Measurements from ENCODE around the gene ATXN1.
"Not testable (repeated sequence)": the region's sequence is repeated elsewhere in the genome, so short reads cannot be mapped to it uniquely, and the experiment has no call there.

The ATXN1 gene

GRCh38 chr6:16404456-16404855 lies 356.8 kb downstream of the ATXN1 start:
- no peak for ATAC-seq

GRCh38 chr6:16403831-16404230 lies 357.4 kb downstream of the ATXN1 start:
- peak in 1 of 2 donors; percentile 53 for ATAC-seq

DNA sequence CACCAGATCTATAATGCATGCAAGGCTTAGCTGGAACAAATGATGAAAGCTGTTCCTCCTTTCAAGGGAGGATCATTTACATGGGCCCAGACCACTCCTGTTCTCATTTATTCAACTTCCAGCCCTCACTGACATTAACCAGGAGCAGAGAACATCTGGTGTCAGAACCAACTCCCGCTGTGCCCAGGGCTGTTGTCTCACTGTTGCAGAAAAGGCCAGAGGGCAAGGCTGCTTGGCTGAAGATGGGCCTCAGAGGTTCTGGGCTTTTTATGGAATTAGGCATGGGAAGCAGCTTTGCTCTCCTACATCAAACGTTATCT lies 358.7 kb downstream of the ATXN1 start:
- no peak for ATAC-seq

GRCh38 chr6:16400248-16400760 lies 361.0 kb downstream of the ATXN1 start:
- no peak for ATAC-seq

- no peak for ATAC-seq
These were observed 361.6 kb downstream of the ATXN1 start for GRCh38 chr6:16399695-16400094.

DNA sequence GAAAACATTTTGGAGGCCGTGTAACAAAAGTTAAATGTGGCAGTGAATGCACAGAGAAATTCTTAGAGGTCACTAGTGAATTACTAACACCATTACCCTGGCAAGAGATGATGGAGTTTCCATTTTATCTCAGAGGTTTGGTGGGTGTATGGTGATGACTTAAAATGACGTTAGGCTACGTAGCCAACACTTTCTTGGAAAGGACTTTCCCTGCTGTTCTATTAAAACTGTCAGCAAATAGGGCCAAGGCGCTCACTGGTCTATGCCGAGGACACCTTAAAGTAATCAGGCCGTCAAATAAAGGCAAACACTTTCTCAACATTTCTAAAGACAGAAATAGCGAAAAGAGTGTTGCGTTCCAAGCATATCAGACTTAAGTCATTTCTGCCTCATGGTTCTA lies 362.1 kb downstream of the ATXN1 start:
- no peak for ATAC-seq

DNA sequence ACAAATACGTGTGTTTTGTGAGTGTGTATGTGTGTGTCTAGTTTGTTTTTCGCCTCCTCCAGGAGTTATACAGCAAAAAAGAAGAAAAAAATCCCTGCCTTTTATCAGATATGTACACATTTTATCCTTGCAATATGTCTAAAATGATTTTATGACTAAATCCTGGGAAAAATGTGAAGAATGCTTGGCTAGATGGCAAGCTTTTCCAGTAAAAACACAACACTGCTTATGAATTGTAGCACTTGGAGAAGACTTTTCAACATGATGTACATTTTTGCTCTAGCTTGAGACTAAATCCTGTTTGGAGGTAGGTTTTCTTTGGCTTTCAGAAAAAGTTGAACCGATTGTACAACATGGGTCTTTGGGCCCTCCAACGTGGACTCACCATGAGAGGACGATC lies 362.7 kb downstream of the ATXN1 start:
- no peak for ATAC-seq

DNA sequence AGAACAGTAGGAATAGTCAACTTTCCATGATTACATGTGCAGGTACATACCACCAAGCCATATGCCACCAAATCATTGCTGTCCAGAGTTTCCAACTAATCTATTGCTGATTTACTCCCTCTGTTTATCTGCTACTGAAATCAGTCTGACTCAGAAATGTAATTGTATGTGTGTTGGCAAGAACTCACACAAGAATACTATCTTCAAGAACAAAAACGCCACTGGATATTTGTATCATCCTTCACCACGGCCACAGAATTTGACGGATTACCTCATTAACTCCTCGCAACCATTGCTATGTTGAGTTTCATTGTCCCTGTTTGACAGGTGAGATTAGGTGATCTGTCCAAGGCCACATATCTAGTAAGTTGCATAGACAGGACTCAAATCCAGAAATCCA lies 363.6 kb downstream of the ATXN1 start:
- peak in 1 of 2 donors; percentile 28 for ATAC-seq

GRCh38 chr6:16396497-16397319 lies 364.6 kb downstream of the ATXN1 start:
- ATAC-seq, result peak; percentile 51 to 61

DNA sequence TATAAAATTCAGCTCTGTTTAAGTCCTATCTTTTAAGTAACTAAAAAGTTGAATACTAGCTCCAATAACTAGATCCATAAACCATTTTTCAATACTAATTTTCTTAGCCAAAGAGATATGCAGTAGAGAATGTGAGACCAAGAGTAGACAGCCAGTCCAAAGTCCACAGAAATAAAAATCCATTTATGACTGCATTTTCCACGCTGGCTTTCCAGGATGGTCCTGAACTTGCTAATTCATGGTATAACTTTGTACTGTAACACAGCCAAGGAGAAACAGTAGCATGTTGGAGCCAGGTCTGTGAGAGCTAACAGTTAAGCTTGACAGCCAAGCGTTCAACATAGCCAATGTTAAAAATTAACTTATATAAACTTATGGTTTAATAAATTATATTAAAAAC lies 366.6 kb downstream of the ATXN1 start:
- ATAC-seq, result no peak

DNA sequence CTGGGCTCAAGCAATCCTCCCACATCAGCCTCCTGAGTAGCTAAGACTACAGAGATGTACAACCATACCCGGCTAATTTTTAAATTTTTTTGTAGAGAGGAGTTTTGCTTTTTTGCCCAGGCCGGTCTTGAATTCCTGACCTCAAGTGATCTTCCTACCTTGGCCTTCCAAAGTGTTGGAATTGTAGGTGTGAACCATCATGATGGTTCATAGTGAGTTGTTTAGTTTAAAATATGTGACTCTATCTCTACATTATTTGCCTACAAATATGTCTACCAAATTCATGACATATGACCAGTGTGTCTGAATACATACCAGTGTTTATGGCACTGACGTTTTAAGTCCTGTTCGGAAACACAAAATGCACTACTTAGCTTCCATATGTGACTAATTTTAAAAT lies 367.9 kb downstream of the ATXN1 start:
- ATAC-seq, result no peak

- no peak for ATAC-seq
These were observed 369.2 kb downstream of the ATXN1 start for GRCh38 chr6:16392010-16392409.

DNA sequence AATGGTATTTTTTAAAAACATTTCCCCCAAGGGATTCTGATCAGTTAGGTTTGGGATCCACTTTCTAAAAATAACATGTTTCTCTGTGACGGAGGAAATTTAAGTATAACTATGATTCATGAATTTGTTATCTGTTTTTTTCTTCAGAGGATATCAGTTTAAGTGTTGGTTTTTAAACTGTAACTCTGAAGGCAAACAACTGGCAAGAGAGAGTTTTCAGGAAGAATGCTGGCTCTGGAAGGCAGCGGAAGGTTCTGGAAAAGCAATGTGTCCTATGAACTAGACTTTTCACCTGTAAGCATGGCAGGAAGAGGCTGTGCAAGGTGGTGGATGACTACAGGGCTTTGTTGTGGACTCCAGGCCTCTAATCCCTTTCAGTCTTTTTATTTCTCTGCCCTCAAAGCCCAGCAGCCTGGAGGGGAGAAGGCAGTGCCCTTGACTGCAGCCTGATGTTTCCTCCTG lies 369.8 kb downstream of the ATXN1 start:
- ATAC-seq, result no peak

DNA sequence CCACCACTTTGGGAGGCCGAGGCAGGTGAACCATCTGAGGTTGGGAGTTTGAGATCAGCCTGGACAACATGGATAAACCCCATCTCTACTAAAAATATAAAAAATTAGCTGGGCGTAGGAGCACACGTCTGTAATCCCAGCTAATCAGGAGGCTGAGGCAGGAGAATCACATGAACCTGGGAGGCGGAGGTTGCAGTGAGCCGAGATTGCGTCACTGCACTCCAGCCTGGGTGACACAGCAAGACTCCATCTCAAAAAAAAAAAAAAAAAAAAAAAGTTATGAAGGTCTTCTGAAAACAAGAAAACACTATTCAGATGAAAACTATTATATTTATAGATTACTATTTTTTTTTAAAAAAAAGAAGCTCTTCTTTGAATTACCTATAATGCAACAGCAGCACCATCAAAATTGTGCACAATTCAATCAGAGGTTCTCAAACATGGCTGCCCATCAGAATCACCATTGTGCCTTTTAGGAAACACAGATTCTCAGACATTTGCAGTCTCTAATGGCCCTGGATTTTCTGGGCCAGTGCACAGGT lies 370.3 kb downstream of the ATXN1 start:
- ATAC-seq, result not testable (repeated sequence)

DNA sequence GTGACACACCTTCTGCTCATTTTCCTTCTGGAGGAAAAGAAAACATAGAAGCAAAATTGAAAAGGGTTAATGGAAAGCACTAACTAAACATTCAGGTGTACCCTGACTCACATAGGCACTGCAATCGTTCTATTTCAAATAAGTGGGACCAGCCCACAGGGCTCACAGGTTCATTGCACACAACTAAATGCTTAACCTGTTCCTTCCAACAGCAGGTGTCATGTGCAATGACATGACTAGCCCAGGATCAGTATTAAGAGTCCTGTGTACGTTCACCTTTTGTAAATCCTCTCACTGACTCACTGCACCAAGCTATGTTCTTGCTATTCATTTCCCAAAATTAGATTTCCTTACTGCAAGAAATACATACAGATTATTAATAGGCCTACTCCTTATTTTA lies 371.6 kb downstream of the ATXN1 start:
- no peak for ATAC-seq

DNA sequence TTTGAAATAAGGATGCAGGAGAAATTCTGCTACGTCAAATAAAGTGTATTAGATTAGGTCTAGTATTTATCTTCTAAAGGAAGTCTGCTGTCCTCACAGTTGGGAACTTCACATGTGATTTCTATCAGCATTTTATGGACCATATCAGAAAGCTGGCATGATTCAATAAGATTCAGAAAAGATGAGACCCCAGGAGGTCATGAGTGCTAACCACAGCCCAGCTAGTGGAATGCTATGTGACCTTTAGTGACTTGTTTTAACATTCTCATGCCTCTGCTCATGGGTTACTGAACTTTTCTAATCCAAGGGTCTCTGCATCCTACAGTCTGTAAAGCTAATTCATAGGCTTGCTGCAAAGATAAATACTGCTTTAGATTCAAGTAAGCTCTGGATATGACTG lies 372.8 kb downstream of the ATXN1 start:
- no peak for ATAC-seq

DNA sequence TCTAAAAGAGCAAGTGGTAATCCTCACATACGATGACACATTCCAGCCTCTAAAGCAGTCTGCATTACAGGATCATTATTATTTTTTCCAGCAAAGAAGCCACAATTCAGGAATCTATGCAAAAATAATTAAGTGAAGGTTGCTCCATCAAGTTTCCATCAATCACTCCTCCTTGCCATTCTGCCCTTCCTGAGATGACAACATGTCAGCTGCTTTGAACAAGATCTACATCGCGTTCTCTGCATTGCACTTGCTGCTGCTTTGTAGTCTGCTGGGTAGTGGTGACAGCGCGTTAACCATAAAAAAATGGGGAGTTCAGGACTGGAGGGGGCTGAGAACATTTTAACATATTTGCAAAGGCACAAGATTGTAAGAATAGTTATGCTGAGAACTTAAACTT lies 375.2 kb downstream of the ATXN1 start:
- ATAC-seq, result no peak

DNA sequence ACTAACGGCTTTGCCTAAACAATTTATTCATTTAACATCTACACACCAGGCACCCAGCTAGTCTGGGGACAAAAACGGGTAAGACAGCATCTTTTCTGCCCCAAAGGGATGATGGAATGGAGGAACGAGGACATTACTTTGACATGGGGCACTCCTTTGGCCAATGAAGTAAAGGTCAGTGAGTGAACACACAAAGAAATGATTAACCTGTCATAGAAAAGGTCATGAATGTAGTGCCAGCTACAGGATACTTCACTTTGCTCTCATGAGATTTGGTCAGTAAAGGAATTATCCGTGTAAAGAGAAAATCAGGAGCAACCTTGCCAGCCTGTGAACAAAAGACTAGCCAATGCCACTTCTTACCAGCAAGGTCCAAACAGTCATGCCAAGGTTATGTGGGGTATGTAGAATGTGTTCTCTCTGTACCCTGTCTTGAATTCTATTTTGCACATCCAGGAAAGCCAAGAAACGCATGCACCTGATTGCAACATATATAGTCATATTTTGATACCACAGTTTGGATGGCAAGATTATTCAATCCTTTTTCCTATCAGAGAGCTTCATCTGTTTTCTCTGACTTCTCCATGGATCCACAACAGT lies 377.6 kb downstream of the ATXN1 start:
- ATAC-seq, result no peak

DNA sequence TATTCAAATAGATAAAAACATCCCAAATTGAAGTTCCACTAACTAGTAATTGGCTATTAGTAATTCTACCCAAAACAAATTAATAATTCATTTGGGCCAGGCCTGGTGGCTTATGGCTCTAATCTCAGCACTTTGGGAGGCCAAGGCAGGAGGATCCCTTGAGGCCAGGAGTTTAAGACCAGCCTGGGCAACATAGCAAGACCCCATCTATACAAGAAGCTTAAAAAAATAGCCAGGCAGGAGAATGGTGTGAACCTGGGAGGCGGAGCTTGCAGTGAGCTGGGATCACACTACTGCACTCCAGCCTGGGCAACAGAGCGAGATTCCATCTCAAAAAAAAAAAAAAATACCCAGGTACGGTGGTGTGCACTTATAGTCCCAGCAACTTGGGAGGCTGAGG lies 379.3 kb downstream of the ATXN1 start:
- not testable (repeated sequence) for ATAC-seq

DNA sequence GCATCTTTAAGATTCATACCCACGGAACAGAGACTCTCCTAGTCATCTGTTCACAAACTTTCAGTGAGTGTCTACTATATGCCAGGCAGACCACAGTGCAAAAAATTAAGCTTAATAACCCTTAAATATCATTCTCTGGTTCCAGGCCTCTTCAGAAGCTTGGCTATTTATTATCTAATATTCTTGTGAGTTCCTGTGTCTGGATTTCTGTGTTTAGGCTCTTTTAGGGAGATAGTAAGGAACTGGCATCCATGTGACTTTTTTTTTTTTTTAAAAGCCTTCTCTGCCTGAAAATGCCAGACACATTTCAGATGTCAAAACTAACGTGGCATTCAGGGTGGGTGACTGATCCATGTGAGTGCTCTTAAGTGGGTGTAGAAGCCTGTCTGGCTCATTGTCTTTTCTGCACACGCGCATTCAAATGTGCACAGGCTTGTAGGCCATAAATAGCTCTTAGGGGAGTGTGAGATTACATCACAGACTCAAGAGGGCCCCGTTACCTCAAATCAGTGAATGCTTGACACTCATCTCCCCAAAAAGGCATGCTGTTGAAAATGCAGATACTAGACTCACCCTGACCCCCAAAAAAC lies 380.9 kb downstream of the ATXN1 start:
- ATAC-seq, result no peak

DNA sequence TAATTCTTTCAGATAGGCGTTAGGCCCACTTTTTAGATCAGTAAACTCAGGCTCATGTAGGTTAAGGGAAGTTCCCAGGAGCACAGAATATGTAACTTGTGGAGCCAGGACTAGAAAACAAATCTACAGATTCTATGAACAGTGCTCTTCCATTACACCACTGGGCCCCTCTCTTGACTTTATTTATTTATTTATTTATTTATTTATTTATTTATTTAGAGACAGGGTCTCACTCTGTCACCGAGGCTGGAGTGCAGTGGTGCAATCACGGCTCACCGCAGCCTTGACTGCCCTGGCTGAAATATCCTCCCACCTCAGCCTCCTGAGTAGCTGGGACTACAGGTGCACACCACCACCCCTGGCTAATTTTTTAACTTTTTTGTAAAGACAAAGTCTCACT lies 382.9 kb downstream of the ATXN1 start:
- ATAC-seq, result not testable (repeated sequence)

- no peak for ATAC-seq
These were observed 383.8 kb downstream of the ATXN1 start for GRCh38 chr6:16377470-16377869.

GRCh38 chr6:16375843-16376242 lies 385.4 kb downstream of the ATXN1 start:
- ATAC-seq, result no peak

DNA sequence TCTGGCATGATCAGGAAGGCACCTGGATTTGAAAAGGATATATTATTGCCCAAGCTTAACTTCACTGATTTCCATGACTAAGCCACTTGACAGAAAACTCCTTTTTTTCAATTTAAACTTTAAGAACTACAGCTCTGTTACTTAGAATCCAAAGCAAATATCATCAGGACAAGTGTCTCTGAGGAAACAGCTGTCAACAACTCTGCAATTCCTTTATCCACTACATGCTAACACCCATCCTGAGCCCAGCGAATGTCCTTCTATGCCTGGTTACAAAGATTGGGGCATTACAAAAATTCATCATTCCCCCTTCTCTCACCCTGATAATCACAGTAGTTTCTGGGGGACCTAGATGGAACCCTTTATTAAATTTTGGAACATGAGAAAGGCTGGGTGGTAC lies 386.1 kb downstream of the ATXN1 start:
- ATAC-seq, result no peak
